K562 (cell line): ENCODE data around the gene DNAAF1. TPM values are rescaled to one million over a fixed set of nuclear protein-coding genes. Genes with fewer than 3 reads are reported as not detected.

Experiments used
- ATAC-seq: fragments of 200-7000 bp; cut with Tn5 transposase; 3 replicates; pipeline ENCODE4 v1.9.1; 2020; ENCODE audit warnings: moderate library complexity
- BruUV-seq: library from RNA; stranded (reverse); fragments of 400-500 nt; replicated peaks from 2 replicates; lab custom pipeline; 2021; lab: Mats Ljungman, UMichigan
- CTCF ChIA-PET: fragments of 300-600 bp; formaldehyde crosslinking; extraction: SDS; loops from one replicate; lab custom pipeline; 2021; ENCODE audit warnings: low intra/inter-chr PET ratio; lab: Yijun Ruan, JAX
- POLR2A ChIA-PET: fragments of 300-600, 350-650 bp; sonication (Branson Sonifier 250); formaldehyde crosslinking; extraction: SDS; loops from one replicate; lab custom pipeline; 2021; ENCODE audit warnings: antibody characterized with exemption, inconsistent platforms; lab: Yijun Ruan, JAX
- DNase-seq, 4 experiments: peaks; one replicate each; pipeline versions ENCODE4 v3.0.0 to v3.0.0-alpha.2; 2011 to 2018; ENCODE audit warnings: low spot score in 3 of 4, mixed read lengths in 3 of 4; ENCODE audit errors: extremely low read depth in 1 of 4
- FAIRE-seq: peaks from 2 replicates; lab custom pipeline; 2011; peaks lifted over from hg19 to GRCh38; lab: Jason Lieb, UNC
- H2AFZ ChIP-seq: 2 replicates; pipeline ENCODE4 v1.6.0; 2011; ENCODE audit warnings: low read depth, low read length, control low read depth, inconsistent platforms
- H3K27ac ChIP-seq: fragments of 200-600 bp; 3 replicates; pipeline ENCODE4 v1.8.0; 2011; ENCODE audit warnings: low read depth, mild to moderate bottlenecking, control low read depth, inconsistent platforms, low read length, moderate library complexity, mixed read lengths; ENCODE audit errors: extremely low read depth
- H3K27me3 ChIP-seq, 2 experiments: fragments of 300-600 bp in 1 of 2; 2 replicates in 1 of 2; 3 replicates in 1 of 2; pipeline versions ENCODE4 v1.6.0 to v1.8.0; 2011; ENCODE audit warnings: inconsistent platforms in 2 of 2, low read length in 2 of 2, mild to moderate bottlenecking in 1 of 2, mixed read lengths in 1 of 2, moderate library complexity in 1 of 2; ENCODE audit not compliant: control insufficient read depth in 2 of 2, insufficient read depth in 2 of 2
- H3K36me3 ChIP-seq: fragments of 300-600 bp; 3 replicates; pipeline ENCODE4 v1.8.0; 2011; ENCODE audit warnings: mild to moderate bottlenecking, low read length, inconsistent platforms; ENCODE audit not compliant: control insufficient read depth, insufficient read depth
- H3K4me1 ChIP-seq, 2 experiments: fragments of 200-600 bp in 1 of 2; replicated peaks in 1 of 2; 2 replicates in 1 of 2; 3 replicates in 1 of 2; pipeline versions ENCODE4 v1.5.1 to v1.8.0; 2011; ENCODE audit warnings: inconsistent platforms in 2 of 2, low read length in 2 of 2, mild to moderate bottlenecking in 1 of 2, mixed read lengths in 1 of 2, moderate library complexity in 1 of 2; ENCODE audit not compliant: control insufficient read depth in 2 of 2, insufficient read depth in 2 of 2
- H3K4me2 ChIP-seq: 2 replicates; pipeline ENCODE4 v1.6.1; 2011; ENCODE audit warnings: low read length, control low read depth, inconsistent platforms, mixed read lengths; ENCODE audit not compliant: insufficient read depth
- H3K4me3 ChIP-seq: fragments of 200-600 bp; sonication (generic), shearing (Covaris generic); 2 replicates; pipeline ENCODE4 v1.5.1; 2016; ENCODE audit warnings: control low read depth, inconsistent platforms
- H3K79me2 ChIP-seq: fragments of 200-600 bp; 3 replicates; pipeline ENCODE4 v1.8.0; 2011; ENCODE audit warnings: low read length, inconsistent platforms; ENCODE audit not compliant: control insufficient read depth, insufficient read depth
- H3K9ac ChIP-seq, 2 experiments: 2 replicates each; pipeline versions ENCODE4 v1.6.0 to v1.6.1; 2011; ENCODE audit warnings: low read depth in 2 of 2, low read length in 2 of 2, control low read depth in 1 of 2, inconsistent platforms in 1 of 2, mild to moderate bottlenecking in 1 of 2, mixed read lengths in 1 of 2; ENCODE audit not compliant: insufficient read depth in 1 of 2
- H3K9me1 ChIP-seq: one replicate; pipeline ENCODE4 v1.6.0; 2011; ENCODE audit warnings: inconsistent platforms, mild to moderate bottlenecking, low read length, moderate library complexity; ENCODE audit not compliant: control insufficient read depth, insufficient read depth
- H3K9me3 ChIP-seq: replicated peaks from 2 replicates; pipeline ENCODE4 v1.5.1; 2011; ENCODE audit warnings: low read depth, low read length, inconsistent platforms; ENCODE audit not compliant: control insufficient read depth, insufficient read depth
- H4K20me1 ChIP-seq: replicated peaks from 2 replicates; pipeline ENCODE4 v1.6.1; 2011; ENCODE audit warnings: low read length, inconsistent platforms, mixed read lengths; ENCODE audit not compliant: control insufficient read depth, insufficient read depth
- ILF3 ChIP-seq: fragments of 450-650 bp; IDR thresholded peaks from 2 replicates; pipeline ENCODE4 v1.6.1; 2018; ENCODE audit warnings: antibody characterized with exemption, mild to moderate bottlenecking, moderate library complexity, borderline replicate concordance
- MAX ChIP-seq: sonication (generic); formaldehyde crosslinking; IDR thresholded peaks from 2 replicates; pipeline ENCODE4 v1.9.0; 2022; ENCODE audit warnings: mild to moderate bottlenecking, missing genetic modification reagents
- MXI1 ChIP-seq: IDR thresholded peaks from 2 replicates; pipeline ENCODE4 v1.6.1; 2011; ENCODE audit warnings: low read depth, mild to moderate bottlenecking, improper control_type of control experiment, low read length
- MYBL2 ChIP-seq, 2 experiments: fragments of 450-650 bp in 1 of 2; sonication (generic) in 1 of 2; formaldehyde crosslinking in 1 of 2; IDR thresholded peaks; 2 replicates each; pipeline versions ENCODE4 v1.6.1 to v1.8.1; 2017 to 2022; ENCODE audit warnings: borderline replicate concordance in 1 of 2, inconsistent platforms in 1 of 2, low read depth in 1 of 2, mild to moderate bottlenecking in 1 of 2, missing genetic modification reagents in 1 of 2, moderate library complexity in 1 of 2
- SMAD3 ChIP-seq: fragments of 450-650 bp; formaldehyde crosslinking; conservative IDR thresholded peaks from 2 replicates; pipeline ENCODE4 v1.4.0; 2020; ENCODE audit warnings: mild to moderate bottlenecking
- TBL1XR1 ChIP-seq, 2 experiments: IDR thresholded peaks; 2 replicates each; pipeline ENCODE4 v1.6.1; 2012; ENCODE audit warnings: improper control_type of control experiment in 2 of 2, low read length in 2 of 2, mild to moderate bottlenecking in 1 of 2
- TBP ChIP-seq: optimal IDR thresholded peaks from 2 replicates; pipeline ENCODE3; 2011; ENCODE audit warnings: low read depth, low read length, improper control_type of control experiment
- TFAP4 ChIP-seq: sonication (generic); formaldehyde crosslinking; IDR thresholded peaks from 2 replicates; pipeline ENCODE4 v1.8.0; 2022; ENCODE audit warnings: missing genetic modification reagents, mild to moderate bottlenecking, moderate library complexity, borderline replicate concordance
- ZBED1 ChIP-seq: IDR thresholded peaks from 2 replicates; pipeline ENCODE4 v1.6.1; 2014
- ZNF707 ChIP-seq: fragments of 250-450 bp; sonication (Bioruptor Pico); conservative IDR thresholded peaks from 2 replicates; pipeline ENCODE4 v1.8.0; 2022; ENCODE audit warnings: inconsistent platforms, mild to moderate bottlenecking, moderate library complexity
- WGBS: fragments of 100-300 bp; shearing (Covaris generic); methylation state at CpG from one replicate; pipeline ENCODE4 v1.1.6; 2016; ENCODE audit warnings: low coverage, mixed read lengths; ENCODE audit not compliant: insufficient coverage; ENCODE audit errors: missing lambda C conversion rate; 5-methylcytosine and 5-hydroxymethylcytosine counted together
- in situ Hi-C: fragments of 300-500 bp; cut with MboI; formaldehyde crosslinking; loops from 4 replicates; pipeline ENCODE4 v1.15.0; 2018; ENCODE audit warnings: inconsistent platforms, mixed read lengths
- intact Hi-C: fragments of 100-400 bp; cut with micrococcal nuclease; formaldehyde crosslinking; loops from 2 replicates; pipeline ENCODE4 v1.14.2; 2022
- polyA plus RNA-seq, 8 experiments: library from polyadenylated mRNA; depleted of rRNA in 4 of 8; stranded (reverse) in 5 of 8; unstranded in 3 of 8; fragments of >200 nt; fragmentation: Nextera tagmentation in 2 of 8; fragmentation: Illumina TruSeq in 1 of 8; extraction: Ambion mirVana in 2 of 8; extraction: Trizol in 1 of 8; gene quantifications; 2 replicates each; pipeline versions ENCODE4 v1.2.1 to v1.2.3, GENCODE V29; 2011 to 2014; ENCODE audit warnings: inconsistent platforms in 1 of 8, missing spikeins in 1 of 8
- total RNA-seq, 7 experiments: library from RNA; depleted of rRNA in 6 of 7; stranded (reverse); fragments of >200 nt in 6 of 7; fragmentation: Illumina TruSeq in 2 of 7; extraction: Trizol in 2 of 7; gene quantifications; 2 replicates each; pipeline versions ENCODE4 v1.2.1 to v1.2.3, GENCODE V29; 2011 to 2021; ENCODE audit warnings: low replicate concordance in 1 of 7
- TF ChIP-seq, protein P1 (sequence below), 2 experiments: fragments of 450-650 bp in 1 of 2; sonication (generic) in 1 of 2; formaldehyde crosslinking in 1 of 2; IDR thresholded peaks in 1 of 2; conservative IDR thresholded peaks in 1 of 2; 2 replicates each; pipeline versions ENCODE4 v1.6.1 to v1.8.1; 2016 to 2023; ENCODE audit warnings: mild to moderate bottlenecking in 2 of 2, moderate library complexity in 2 of 2, inconsistent platforms in 1 of 2, missing genetic modification reagents in 1 of 2
- TF ChIP-seq, protein P2 (sequence below): fragments of 250-450 bp; sonication (Bioruptor Pico); IDR thresholded peaks from 2 replicates; pipeline ENCODE4 v1.8.0; 2021; ENCODE audit warnings: moderate library complexity, mild to moderate bottlenecking, inconsistent platforms

DNAAF1 gene
- total and polyA plus RNA-seq, 9 of the 15 experiments (the other 6 are each of a cell fraction or from before 2014, with no cell fraction given): 0.01 TPM; not detected in 8

DNA sequence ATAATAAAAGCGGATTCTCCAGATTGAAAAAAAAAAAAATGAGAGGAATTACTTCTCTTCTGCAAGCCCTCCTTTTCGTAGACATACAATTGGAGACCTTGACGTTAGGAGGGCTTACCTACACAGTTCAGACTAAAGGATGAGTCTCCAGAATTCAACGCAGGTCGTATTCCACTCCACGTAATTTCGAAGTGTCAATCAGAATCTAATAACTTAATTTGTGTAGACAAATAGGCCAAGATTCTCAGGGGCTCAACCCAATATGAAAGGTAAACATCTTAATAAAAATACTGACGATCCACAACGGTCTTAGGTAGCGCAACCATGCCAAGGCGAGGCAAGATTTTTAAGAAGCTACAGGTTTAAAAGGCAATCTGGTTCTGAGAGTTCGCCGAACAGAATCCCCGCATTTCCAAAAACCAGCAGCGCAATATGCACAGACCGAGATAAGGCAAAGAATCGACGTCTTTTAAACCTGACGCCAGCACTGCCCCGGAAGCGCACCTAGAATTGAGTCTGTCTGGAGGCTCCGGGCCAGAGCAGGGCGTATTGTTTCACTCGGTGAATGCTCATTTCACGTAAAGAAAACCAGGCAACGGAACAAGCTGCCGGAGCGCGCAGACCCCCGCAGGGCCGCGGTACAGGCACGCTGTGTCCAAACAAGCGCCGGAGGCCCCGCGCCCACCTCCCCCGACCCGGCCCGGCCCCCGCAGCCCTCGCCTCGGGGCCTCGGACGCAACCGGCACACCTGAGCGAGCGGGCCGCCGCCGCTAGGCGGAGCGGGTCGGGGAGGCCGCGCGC, 29.0 kb upstream of the DNAAF1 start (continued):
- TF ChIP-seq ILF3 (no peak), TBP (peak; percentile 54), ZNF707 (CRISPR knock-in tag) (0 out of 2 replicates have a peak, but pooled peaks have one; percentile 25)

DNA sequence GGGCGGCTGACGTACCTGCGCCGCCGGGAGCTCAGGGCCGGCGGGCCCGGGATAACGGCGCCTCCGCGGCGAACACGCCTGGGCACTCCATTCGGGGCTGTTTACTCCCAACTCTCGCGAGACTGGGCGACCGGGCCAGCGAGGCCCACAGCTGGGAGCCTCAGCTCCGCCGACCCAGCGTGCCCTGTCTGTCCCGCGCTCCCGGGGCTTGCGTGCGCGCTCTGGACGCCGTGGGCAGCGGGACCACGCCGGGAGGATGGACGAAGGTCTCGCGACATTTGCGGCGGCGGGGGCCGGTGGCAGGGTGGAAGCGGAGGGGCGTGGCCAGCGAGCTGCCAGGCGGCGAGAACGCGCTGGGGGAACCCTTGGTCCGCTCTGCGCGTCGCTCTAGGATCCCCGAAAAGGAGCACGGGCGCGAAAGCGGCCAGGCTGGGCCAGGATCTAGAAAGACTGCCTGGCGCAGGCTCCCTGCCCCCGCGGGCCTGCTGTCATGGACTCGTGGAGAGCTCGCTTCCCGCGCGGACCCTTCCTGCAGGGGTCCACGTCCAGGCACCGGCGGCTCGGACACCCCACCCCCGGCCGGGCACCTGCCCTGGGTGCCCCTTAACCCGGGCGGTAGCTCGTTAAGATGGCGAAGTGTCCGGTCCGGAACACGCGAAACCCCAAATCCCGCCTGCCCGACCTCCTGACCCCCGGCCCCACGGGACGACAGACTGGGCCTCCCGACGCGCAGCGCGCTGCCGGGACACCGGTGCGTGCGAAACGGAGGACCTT, 28.2 kb upstream of the DNAAF1 start, which contains the start of gene MBTPS1:
Gene MBTPS1, minus strand, starts transcription at position 223 of the 774 bp plus-strand sequence. CDS start 15,159 bp downstream, outside the sequence.
- ATAC-seq (peak; percentile 92), FAIRE-seq (peak; percentile 87), DNase-seq (peak; percentile 97 to 99 (median 98))
- in situ Hi-C loops (no loop called here), intact Hi-C loops (loop anchor here (1.0 kb wide), 2 partner anchors 21 to 69 kb away; no protein-coding TSS in a partner anchor)
- Histone ChIP-seq H3K4me1 (peaks cover 9 to 27% of the 10 kb centered on the region in 2 experiments; a peak in 3 of 5 replicates), H2AFZ (peak within 1 kb of the TSS; percentile 95), H3K9me3 (no peaks in the 10 kb centered on the region), H3K27me3 (no peaks in the 10 kb centered on the region), H3K9me1 (no peaks in the 10 kb centered on the region), H3K27ac (peak within 1 kb of the TSS; percentile 90), H3K79me2 (peaks cover 50% of the 10 kb centered on the region), H3K36me3 (peaks cover 3% of the 10 kb centered on the region; the same call in 1 of the 3 replicates), H3K4me3 (peak within 1 kb of the TSS; percentile 74), H3K9ac (peak within 1 kb of the TSS; percentile 94 to 100), H4K20me1 (no peaks in the 10 kb centered on the region), H3K4me2 (peak within 1 kb of the TSS; percentile 91)
- ChIA-PET CTCF (no interaction called here), POLR2A (interaction anchor here (0.5 to 10.0 kb wide), 24 partner anchors 10 to 1867 kb away, joined by 3 to 145 read pairs (median 4); partner anchors contain the start of genes DNAAF1, HSDL1 and TAF1C)
- BruUV-seq: TSS peak; percentile 95
- WGBS: under 1% methylated on average over 94 of the region's 94 CpGs
- TF ChIP-seq MAX (CRISPR knock-in tag) (peak; percentile 76), MXI1 (peak; percentile 74), MYBL2 (IDR thresholded peaks at IDR 0.05; ENCODE audit: low read depth) (no peak), MYBL2 (CRISPR knock-in tag; IDR thresholded peaks at IDR 0.05; ENCODE audit: borderline replicate concordance) (no peak), SMAD3 (CRISPR knock-in tag) (0 out of 2 replicates have a peak, but pooled peaks have one; percentile 28), ZBED1 (peak; percentile 2; the same call in 1 of the 2 replicates), TBL1XR1 (IDR thresholded peaks at IDR 0.05; ENCODE audit: low read length in 2 of 2) (peak in 1 of 2 experiments; percentile 29; a peak in 1 of 4 replicates), TFAP4 (peak; percentile 99)
- TF ChIP-seq, protein P1, sequence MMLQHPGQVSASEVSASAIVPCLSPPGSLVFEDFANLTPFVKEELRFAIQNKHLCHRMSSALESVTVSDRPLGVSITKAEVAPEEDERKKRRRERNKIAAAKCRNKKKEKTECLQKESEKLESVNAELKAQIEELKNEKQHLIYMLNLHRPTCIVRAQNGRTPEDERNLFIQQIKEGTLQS (IDR thresholded peaks at IDR 0.05): no peak
- TF ChIP-seq, protein P1 (CRISPR knock-in tag; conservative IDR thresholded peaks at IDR 0.05): no peak; the same call in none of the 2 replicates
- TF ChIP-seq, protein P2, sequence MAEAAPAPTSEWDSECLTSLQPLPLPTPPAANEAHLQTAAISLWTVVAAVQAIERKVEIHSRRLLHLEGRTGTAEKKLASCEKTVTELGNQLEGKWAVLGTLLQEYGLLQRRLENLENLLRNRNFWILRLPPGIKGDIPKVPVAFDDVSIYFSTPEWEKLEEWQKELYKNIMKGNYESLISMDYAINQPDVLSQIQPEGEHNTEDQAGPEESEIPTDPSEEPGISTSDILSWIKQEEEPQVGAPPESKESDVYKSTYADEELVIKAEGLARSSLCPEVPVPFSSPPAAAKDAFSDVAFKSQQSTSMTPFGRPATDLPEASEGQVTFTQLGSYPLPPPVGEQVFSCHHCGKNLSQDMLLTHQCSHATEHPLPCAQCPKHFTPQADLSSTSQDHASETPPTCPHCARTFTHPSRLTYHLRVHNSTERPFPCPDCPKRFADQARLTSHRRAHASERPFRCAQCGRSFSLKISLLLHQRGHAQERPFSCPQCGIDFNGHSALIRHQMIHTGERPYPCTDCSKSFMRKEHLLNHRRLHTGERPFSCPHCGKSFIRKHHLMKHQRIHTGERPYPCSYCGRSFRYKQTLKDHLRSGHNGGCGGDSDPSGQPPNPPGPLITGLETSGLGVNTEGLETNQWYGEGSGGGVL (CRISPR knock-in tag): no peak
